Ishikawa (cell line): ENCODE data around the gene PKD2.

Experiments used
- CEBPB ChIP-seq: IDR thresholded peaks from 2 replicates; pipeline ENCODE4 v1.6.1; 2012
- CREB1 ChIP-seq: IDR thresholded peaks from 2 replicates; pipeline ENCODE4 v1.6.1; 2012; ENCODE audit warnings: low read depth
- EGR1 ChIP-seq: IDR thresholded peaks from 2 replicates; pipeline ENCODE4 v1.6.1; 2012
- EP300 ChIP-seq: IDR thresholded peaks from 2 replicates; pipeline ENCODE4 v1.6.1; 2012; ENCODE audit warnings: borderline replicate concordance
- MAX ChIP-seq: IDR thresholded peaks from 2 replicates; pipeline ENCODE4 v1.6.1; 2012
- NFIC ChIP-seq: IDR thresholded peaks from 2 replicates; pipeline ENCODE4 v1.6.1; 2012
- RAD21 ChIP-seq: IDR thresholded peaks from 2 replicates; pipeline ENCODE4 v1.6.1; 2012; ENCODE audit warnings: low read depth
- TAF1 ChIP-seq: IDR thresholded peaks from 2 replicates; pipeline ENCODE4 v1.6.1; 2012; ENCODE audit warnings: low read depth, mild to moderate bottlenecking
- TCF12 ChIP-seq: IDR thresholded peaks from 2 replicates; pipeline ENCODE4 v1.6.1; 2012; ENCODE audit warnings: low read depth
- TEAD4 ChIP-seq: IDR thresholded peaks from 2 replicates; pipeline ENCODE4 v1.6.1; 2012
- YY1 ChIP-seq: IDR thresholded peaks from 2 replicates; pipeline ENCODE4 v1.6.1; 2012; ENCODE audit warnings: low read depth
- ZBTB7A ChIP-seq: IDR thresholded peaks from 2 replicates; pipeline ENCODE4 v1.6.1; 2012; ENCODE audit warnings: low read depth
- TF ChIP-seq, protein P1 (sequence below): IDR thresholded peaks from 2 replicates; pipeline ENCODE4 v1.6.1; 2012; ENCODE audit warnings: low read depth, mild to moderate bottlenecking
- TF ChIP-seq, protein P2 (sequence below): IDR thresholded peaks from 2 replicates; pipeline ENCODE4 v1.6.1; 2012

DNA sequence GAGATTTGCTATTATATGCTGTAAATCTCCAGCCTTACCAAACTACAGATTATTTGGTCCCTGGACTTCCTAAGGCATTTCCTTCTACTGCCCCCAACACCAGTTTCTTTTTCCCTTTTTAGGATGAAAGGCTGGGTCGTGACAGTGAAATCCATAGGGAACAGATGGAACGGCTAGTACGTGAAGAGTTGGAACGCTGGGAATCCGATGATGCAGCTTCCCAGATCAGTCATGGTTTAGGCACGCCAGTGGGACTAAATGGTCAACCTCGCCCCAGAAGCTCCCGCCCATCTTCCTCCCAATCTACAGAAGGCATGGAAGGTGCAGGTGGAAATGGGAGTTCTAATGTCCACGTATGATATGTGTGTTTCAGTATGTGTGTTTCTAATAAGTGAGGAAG is 67.9 kb downstream of the PKD2 start:
- TF ChIP-seq, protein P1, sequence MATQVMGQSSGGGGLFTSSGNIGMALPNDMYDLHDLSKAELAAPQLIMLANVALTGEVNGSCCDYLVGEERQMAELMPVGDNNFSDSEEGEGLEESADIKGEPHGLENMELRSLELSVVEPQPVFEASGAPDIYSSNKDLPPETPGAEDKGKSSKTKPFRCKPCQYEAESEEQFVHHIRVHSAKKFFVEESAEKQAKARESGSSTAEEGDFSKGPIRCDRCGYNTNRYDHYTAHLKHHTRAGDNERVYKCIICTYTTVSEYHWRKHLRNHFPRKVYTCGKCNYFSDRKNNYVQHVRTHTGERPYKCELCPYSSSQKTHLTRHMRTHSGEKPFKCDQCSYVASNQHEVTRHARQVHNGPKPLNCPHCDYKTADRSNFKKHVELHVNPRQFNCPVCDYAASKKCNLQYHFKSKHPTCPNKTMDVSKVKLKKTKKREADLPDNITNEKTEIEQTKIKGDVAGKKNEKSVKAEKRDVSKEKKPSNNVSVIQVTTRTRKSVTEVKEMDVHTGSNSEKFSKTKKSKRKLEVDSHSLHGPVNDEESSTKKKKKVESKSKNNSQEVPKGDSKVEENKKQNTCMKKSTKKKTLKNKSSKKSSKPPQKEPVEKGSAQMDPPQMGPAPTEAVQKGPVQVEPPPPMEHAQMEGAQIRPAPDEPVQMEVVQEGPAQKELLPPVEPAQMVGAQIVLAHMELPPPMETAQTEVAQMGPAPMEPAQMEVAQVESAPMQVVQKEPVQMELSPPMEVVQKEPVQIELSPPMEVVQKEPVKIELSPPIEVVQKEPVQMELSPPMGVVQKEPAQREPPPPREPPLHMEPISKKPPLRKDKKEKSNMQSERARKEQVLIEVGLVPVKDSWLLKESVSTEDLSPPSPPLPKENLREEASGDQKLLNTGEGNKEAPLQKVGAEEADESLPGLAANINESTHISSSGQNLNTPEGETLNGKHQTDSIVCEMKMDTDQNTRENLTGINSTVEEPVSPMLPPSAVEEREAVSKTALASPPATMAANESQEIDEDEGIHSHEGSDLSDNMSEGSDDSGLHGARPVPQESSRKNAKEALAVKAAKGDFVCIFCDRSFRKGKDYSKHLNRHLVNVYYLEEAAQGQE = no peak
- TF ChIP-seq YY1 (no peak), RAD21 (no peak), EP300 (no peak), CREB1 (no peak), MAX (no peak), TCF12 (no peak), ZBTB7A (no peak), EGR1 (no peak), NFIC (no peak), CEBPB (no peak), TAF1 (no peak), TEAD4 (no peak)
- TF ChIP-seq, protein P2, sequence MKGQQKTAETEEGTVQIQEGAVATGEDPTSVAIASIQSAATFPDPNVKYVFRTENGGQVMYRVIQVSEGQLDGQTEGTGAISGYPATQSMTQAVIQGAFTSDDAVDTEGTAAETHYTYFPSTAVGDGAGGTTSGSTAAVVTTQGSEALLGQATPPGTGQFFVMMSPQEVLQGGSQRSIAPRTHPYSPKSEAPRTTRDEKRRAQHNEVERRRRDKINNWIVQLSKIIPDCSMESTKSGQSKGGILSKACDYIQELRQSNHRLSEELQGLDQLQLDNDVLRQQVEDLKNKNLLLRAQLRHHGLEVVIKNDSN = no peak
